Body of pancreas (tissue), 4 donors: Measurements from ENCODE around the gene ENTR1. TPM values are rescaled to one million over a fixed set of nuclear protein-coding genes. Genes with fewer than 3 reads are reported as not detected.

Experiments used
- ATAC-seq: fragments of 150-250 bp; one replicate; pipeline ENCODE4 v1.9.1; 2016
- DNase-seq, 4 donors: peaks; one replicate each; pipeline ENCODE4 v3.0.0-alpha.2; 2019
- H3K27ac ChIP-seq, 4 donors: fragments of 200-600 bp; sonication (generic); 1 replicate in 3 of 4; 2 replicates in 1 of 4; pipeline versions ENCODE4 v1.5.1 to v1.6.1; 2016 to 2019; ENCODE audit warnings: mild to moderate bottlenecking in 1 of 4, mixed read lengths in 1 of 4, moderate library complexity in 1 of 4
- H3K27me3 ChIP-seq, 2 donors: fragments of 200-600 bp; sonication (generic); one replicate each; pipeline ENCODE4 v1.6.0; 2016; ENCODE audit warnings: mild to moderate bottlenecking in 1 of 2
- H3K36me3 ChIP-seq, 2 donors: fragments of 200-600 bp; sonication (generic); replicated peaks in 1 of 2; 2 replicates each; pipeline ENCODE4 v1.5.1; 2016; ENCODE audit warnings: low read depth in 2 of 2; ENCODE audit not compliant: insufficient read depth in 1 of 2
- H3K4me1 ChIP-seq: fragments of 200-600 bp; sonication (generic); one replicate; pipeline ENCODE4 v1.6.0; 2016
- H3K4me3 ChIP-seq, 2 donors: fragments of 200-600 bp; sonication (generic); 1 replicate in 1 of 2; 2 replicates in 1 of 2; pipeline ENCODE4 v1.5.1; 2016 to 2019
- H3K9me3 ChIP-seq, 3 donors: fragments of 200-600 bp; sonication (generic); 1 replicate in 2 of 3; 2 replicates in 1 of 3; pipeline ENCODE4 v1.5.1; 2016
- CTCF ChIP-seq, 7 experiments: fragments of 450-650 bp in 4 of 7; fragments of 200-600 bp in 3 of 7; sonication (generic) in 3 of 7; IDR thresholded peaks; one replicate each; pipeline ENCODE4 v1.5.1; 2016 to 2019; ENCODE audit warnings: antibody characterized with exemption in 7 of 7
- POLR2A ChIP-seq, 3 donors: fragments of 450-650 bp; IDR thresholded peaks; one replicate each; pipeline ENCODE4 v1.6.1; 2016; ENCODE audit warnings: antibody characterized with exemption in 3 of 3, mild to moderate bottlenecking in 2 of 3
- WGBS, 2 donors: methylation state at CpG; one replicate each; pipeline ENCODE4 v1.1.5; 2017; 5-methylcytosine and 5-hydroxymethylcytosine counted together
- intact Hi-C: fragments of 100-400 bp; cut with DNase I; formaldehyde crosslinking; loops from one replicate; pipeline ENCODE4 v1.15.1; 2023
- total RNA-seq, 2 donors: library from RNA; depleted of rRNA; stranded (reverse); fragments of >200 nt; gene quantifications; one replicate each; pipeline ENCODE4 v1.1.0, GENCODE V29; 2016

ENTR1 gene
- total RNA-seq, 2 donors from 2014 or later = 20.2 to 71.5 TPM

GRCh38 chr9:136387217-136387616 lies 23.2 kb downstream of the ENTR1 start:
- WGBS, 2 donors = 93 to 97% methylated on average over 19 of the region's 19 CpGs
- Histone ChIP-seq H3K4me1 (no peaks in the 10 kb centered on the region), H3K27me3 (no peaks in the 10 kb centered on the region), H3K4me3 (no peak overlapping the region), H3K9me3 (no peaks in the 10 kb centered on the region), H3K36me3 (peaks cover 14 to 15% of the 10 kb centered on the region in 2 donors), H3K27ac (no peak overlapping the region)
- DNase-seq = no peak
- ATAC-seq = no peak
- intact Hi-C loops = no loop called here
- TF ChIP-seq CTCF (IDR thresholded peaks at IDR 0.05) (no peak), POLR2A (IDR thresholded peaks at IDR 0.05) (no peak)

GRCh38 chr9:136386018-136386417 lies 24.4 kb downstream of the ENTR1 start:
- TF ChIP-seq POLR2A (IDR thresholded peaks at IDR 0.05) (no peak), CTCF (IDR thresholded peaks at IDR 0.05) (no peak)
- H3K27me3 ChIP-seq = no peaks in the 10 kb centered on the region
- 75 to 93% methylated on average over 13 of the region's 13 CpGs for WGBS, 2 donors
- no peak overlapping the region for H3K27ac ChIP-seq
- H3K36me3 ChIP-seq = peaks cover 8 to 14% of the 10 kb centered on the region in 2 donors
- H3K4me1 ChIP-seq = no peaks in the 10 kb centered on the region
- no peak overlapping the region for H3K4me3 ChIP-seq
- no peak for DNase-seq
- intact Hi-C loops = no loop called here
- no peak for ATAC-seq
- no peaks in the 10 kb centered on the region for H3K9me3 ChIP-seq

GRCh38 chr9:136385015-136385414 lies 25.4 kb downstream of the ENTR1 start:
- intact Hi-C loops = no loop called here
- ATAC-seq (no peak), DNase-seq (no peak)
- Histone ChIP-seq H3K4me1 (no peaks in the 10 kb centered on the region), H3K4me3 (no peak overlapping the region), H3K27me3 (no peaks in the 10 kb centered on the region), H3K9me3 (no peaks in the 10 kb centered on the region), H3K27ac (no peak overlapping the region), H3K36me3 (peaks cover 11 to 14% of the 10 kb centered on the region in 2 donors)
- 87 to 93% methylated on average over 11 of the region's 11 CpGs for WGBS, 2 donors
- TF ChIP-seq CTCF (IDR thresholded peaks at IDR 0.05) (no peak), POLR2A (IDR thresholded peaks at IDR 0.05) (no peak)

- DNase-seq = no peak
- H3K4me3 ChIP-seq = no peak overlapping the region
- peaks cover 12 to 14% of the 10 kb centered on the region in 2 donors for H3K36me3 ChIP-seq
- no peak overlapping the region for H3K27ac ChIP-seq
- H3K4me1 ChIP-seq = no peaks in the 10 kb centered on the region
- TF ChIP-seq POLR2A (IDR thresholded peaks at IDR 0.05) (no peak), CTCF (IDR thresholded peaks at IDR 0.05) (no peak)
- H3K9me3 ChIP-seq = no peaks in the 10 kb centered on the region
- WGBS, 2 donors = 94 to 97% methylated on average over 14 to 19 of the region's 20 CpGs
- H3K27me3 ChIP-seq = no peaks in the 10 kb centered on the region
- no peak for ATAC-seq
- intact Hi-C loops = no loop called here
Observed at GRCh38 chr9:136383436-136383835, 27.0 kb downstream of the ENTR1 start.

GRCh38 chr9:136381966-136382513 lies 28.4 kb downstream of the ENTR1 start:
- H3K27me3 ChIP-seq = no peaks in the 10 kb centered on the region
- peaks cover 4 to 14% of the 10 kb centered on the region in 2 donors for H3K36me3 ChIP-seq
- H3K4me1 ChIP-seq = no peaks in the 10 kb centered on the region
- no peaks in the 10 kb centered on the region for H3K9me3 ChIP-seq
- no peak for ATAC-seq
- DNase-seq = no peak
- intact Hi-C loops = no loop called here
- no peak for TF ChIP-seq CTCF (IDR thresholded peaks at IDR 0.05)
- TF ChIP-seq POLR2A (IDR thresholded peaks at IDR 0.05) = no peak
- H3K27ac ChIP-seq = no peak overlapping the region
- WGBS, 2 donors = 93% methylated on average over 25 of the region's 25 CpGs; no CpG with 5 or more reads in 1 of the 2 donors
- no peak overlapping the region for H3K4me3 ChIP-seq
